K562 (cell line): ENCODE data around the gene HEPHL1. TPM values are rescaled to one million over a fixed set of nuclear protein-coding genes. Genes with fewer than 3 reads are reported as not detected.

ENCODE experiments used
- ATAC-seq: fragments of 200-7000 bp; cut with Tn5 transposase; 3 replicates; pipeline ENCODE4 v1.9.1; 2020; ENCODE audit warnings: moderate library complexity
- BruUV-seq: library from RNA; stranded (reverse); fragments of 400-500 nt; replicated peaks from 2 replicates; lab custom pipeline; 2021; lab: Mats Ljungman, UMichigan
- CTCF ChIA-PET: fragments of 300-600 bp; formaldehyde crosslinking; extraction: SDS; loops from one replicate; lab custom pipeline; 2021; ENCODE audit warnings: low intra/inter-chr PET ratio; lab: Yijun Ruan, JAX
- POLR2A ChIA-PET: fragments of 300-600, 350-650 bp; sonication (Branson Sonifier 250); formaldehyde crosslinking; extraction: SDS; loops from one replicate; lab custom pipeline; 2021; ENCODE audit warnings: antibody characterized with exemption, inconsistent platforms; lab: Yijun Ruan, JAX
- DNase-seq, 4 experiments: peaks; one replicate each; pipeline versions ENCODE4 v3.0.0 to v3.0.0-alpha.2; 2011 to 2018; ENCODE audit warnings: low spot score in 3 of 4, mixed read lengths in 3 of 4; ENCODE audit errors: extremely low read depth in 1 of 4
- FAIRE-seq: peaks from 2 replicates; lab custom pipeline; 2011; peaks lifted over from hg19 to GRCh38; lab: Jason Lieb, UNC
- H2AFZ ChIP-seq: 2 replicates; pipeline ENCODE4 v1.6.0; 2011; ENCODE audit warnings: low read depth, low read length, control low read depth, inconsistent platforms
- H3K27ac ChIP-seq: fragments of 200-600 bp; 3 replicates; pipeline ENCODE4 v1.8.0; 2011; ENCODE audit warnings: low read depth, mild to moderate bottlenecking, control low read depth, inconsistent platforms, low read length, moderate library complexity, mixed read lengths; ENCODE audit errors: extremely low read depth
- H3K27me3 ChIP-seq, 2 experiments: fragments of 300-600 bp in 1 of 2; 2 replicates in 1 of 2; 3 replicates in 1 of 2; pipeline versions ENCODE4 v1.6.0 to v1.8.0; 2011; ENCODE audit warnings: inconsistent platforms in 2 of 2, low read length in 2 of 2, mild to moderate bottlenecking in 1 of 2, mixed read lengths in 1 of 2, moderate library complexity in 1 of 2; ENCODE audit not compliant: control insufficient read depth in 2 of 2, insufficient read depth in 2 of 2
- H3K36me3 ChIP-seq: fragments of 300-600 bp; 3 replicates; pipeline ENCODE4 v1.8.0; 2011; ENCODE audit warnings: mild to moderate bottlenecking, low read length, inconsistent platforms; ENCODE audit not compliant: control insufficient read depth, insufficient read depth
- H3K4me1 ChIP-seq, 2 experiments: fragments of 200-600 bp in 1 of 2; replicated peaks in 1 of 2; 2 replicates in 1 of 2; 3 replicates in 1 of 2; pipeline versions ENCODE4 v1.5.1 to v1.8.0; 2011; ENCODE audit warnings: inconsistent platforms in 2 of 2, low read length in 2 of 2, mild to moderate bottlenecking in 1 of 2, mixed read lengths in 1 of 2, moderate library complexity in 1 of 2; ENCODE audit not compliant: control insufficient read depth in 2 of 2, insufficient read depth in 2 of 2
- H3K4me2 ChIP-seq: 2 replicates; pipeline ENCODE4 v1.6.1; 2011; ENCODE audit warnings: low read length, control low read depth, inconsistent platforms, mixed read lengths; ENCODE audit not compliant: insufficient read depth
- H3K4me3 ChIP-seq: fragments of 200-600 bp; sonication (generic), shearing (Covaris generic); 2 replicates; pipeline ENCODE4 v1.5.1; 2016; ENCODE audit warnings: control low read depth, inconsistent platforms
- H3K79me2 ChIP-seq: fragments of 200-600 bp; 3 replicates; pipeline ENCODE4 v1.8.0; 2011; ENCODE audit warnings: low read length, inconsistent platforms; ENCODE audit not compliant: control insufficient read depth, insufficient read depth
- H3K9ac ChIP-seq, 2 experiments: 2 replicates each; pipeline versions ENCODE4 v1.6.0 to v1.6.1; 2011; ENCODE audit warnings: low read depth in 2 of 2, low read length in 2 of 2, control low read depth in 1 of 2, inconsistent platforms in 1 of 2, mild to moderate bottlenecking in 1 of 2, mixed read lengths in 1 of 2; ENCODE audit not compliant: insufficient read depth in 1 of 2
- H3K9me1 ChIP-seq: one replicate; pipeline ENCODE4 v1.6.0; 2011; ENCODE audit warnings: inconsistent platforms, mild to moderate bottlenecking, low read length, moderate library complexity; ENCODE audit not compliant: control insufficient read depth, insufficient read depth
- H3K9me3 ChIP-seq: replicated peaks from 2 replicates; pipeline ENCODE4 v1.5.1; 2011; ENCODE audit warnings: low read depth, low read length, inconsistent platforms; ENCODE audit not compliant: control insufficient read depth, insufficient read depth
- H4K20me1 ChIP-seq: replicated peaks from 2 replicates; pipeline ENCODE4 v1.6.1; 2011; ENCODE audit warnings: low read length, inconsistent platforms, mixed read lengths; ENCODE audit not compliant: control insufficient read depth, insufficient read depth
- BCLAF1 ChIP-seq, 2 experiments: fragments of 450-650 bp in 1 of 2; IDR thresholded peaks; 2 replicates each; pipeline ENCODE4 v1.6.1; 2011 to 2017; ENCODE audit warnings: low read depth in 2 of 2, antibody characterized with exemption in 1 of 2, borderline replicate concordance in 1 of 2, low read length in 1 of 2, mild to moderate bottlenecking in 1 of 2, mixed read lengths in 1 of 2; ENCODE audit not compliant: control insufficient read depth in 1 of 2
- MCM5 ChIP-seq: fragments of 450-650 bp; IDR thresholded peaks from 2 replicates; pipeline ENCODE4 v1.6.1; 2016; ENCODE audit warnings: low read depth
- NFXL1 ChIP-seq: fragments of 450-650 bp; formaldehyde crosslinking; IDR thresholded peaks from 2 replicates; pipeline ENCODE4 v1.4.0; 2021; ENCODE audit warnings: mild to moderate bottlenecking
- NR0B1 ChIP-seq: fragments of 450-650 bp; IDR thresholded peaks from one replicate; pipeline ENCODE4 v1.6.1; 2018; ENCODE audit warnings: mild to moderate bottlenecking, moderate library complexity; ENCODE audit not compliant: partially characterized antibody
- NRF1 ChIP-seq, 2 experiments: fragments of 450-650 bp; IDR thresholded peaks in 1 of 2; conservative IDR thresholded peaks in 1 of 2; 2 replicates each; pipeline ENCODE4 v1.6.1; 2014; ENCODE audit warnings: mild to moderate bottlenecking in 2 of 2
- RFX7 ChIP-seq: fragments of 250-450 bp; sonication (Bioruptor Pico); IDR thresholded peaks from 2 replicates; pipeline ENCODE4 v1.5.1; 2021; ENCODE audit warnings: mild to moderate bottlenecking
- WHSC1 ChIP-seq: IDR thresholded peaks from one replicate; pipeline ENCODE4 v1.6.1; 2012; ENCODE audit warnings: low read length, control low read depth, inconsistent platforms
- ZNF318 ChIP-seq, 2 experiments: fragments of 450-650 bp; IDR thresholded peaks; 2 replicates each; pipeline ENCODE4 v1.6.1; 2016; ENCODE audit warnings: mild to moderate bottlenecking in 2 of 2, borderline replicate concordance in 1 of 2, low read depth in 1 of 2, moderate library complexity in 1 of 2
- ZNF695 ChIP-seq: fragments of 450-650 bp; formaldehyde crosslinking; IDR thresholded peaks from 2 replicates; pipeline ENCODE4 v1.4.0; 2020; ENCODE audit warnings: mild to moderate bottlenecking, moderate library complexity
- WGBS: fragments of 100-300 bp; shearing (Covaris generic); methylation state at CpG from one replicate; pipeline ENCODE4 v1.1.6; 2016; ENCODE audit warnings: low coverage, mixed read lengths; ENCODE audit not compliant: insufficient coverage; ENCODE audit errors: missing lambda C conversion rate; 5-methylcytosine and 5-hydroxymethylcytosine counted together
- in situ Hi-C: fragments of 300-500 bp; cut with MboI; formaldehyde crosslinking; loops from 4 replicates; pipeline ENCODE4 v1.15.0; 2018; ENCODE audit warnings: inconsistent platforms, mixed read lengths
- intact Hi-C: fragments of 100-400 bp; cut with micrococcal nuclease; formaldehyde crosslinking; loops from 2 replicates; pipeline ENCODE4 v1.14.2; 2022
- polyA plus RNA-seq, 8 experiments: library from polyadenylated mRNA; depleted of rRNA in 4 of 8; stranded (reverse) in 5 of 8; unstranded in 3 of 8; fragments of >200 nt; fragmentation: Nextera tagmentation in 2 of 8; fragmentation: Illumina TruSeq in 1 of 8; extraction: Ambion mirVana in 2 of 8; extraction: Trizol in 1 of 8; gene quantifications; 2 replicates each; pipeline versions ENCODE4 v1.2.1 to v1.2.3, GENCODE V29; 2011 to 2014; ENCODE audit warnings: inconsistent platforms in 1 of 8, missing spikeins in 1 of 8
- total RNA-seq, 7 experiments: library from RNA; depleted of rRNA in 6 of 7; stranded (reverse); fragments of >200 nt in 6 of 7; fragmentation: Illumina TruSeq in 2 of 7; extraction: Trizol in 2 of 7; gene quantifications; 2 replicates each; pipeline versions ENCODE4 v1.2.1 to v1.2.3, GENCODE V29; 2011 to 2021; ENCODE audit warnings: low replicate concordance in 1 of 7

Gene HEPHL1
- total and polyA plus RNA-seq, 9 of the 15 experiments (the other 6 are each of a cell fraction or from before 2014, with no cell fraction given): 0.01 TPM; not detected in 8

DNA sequence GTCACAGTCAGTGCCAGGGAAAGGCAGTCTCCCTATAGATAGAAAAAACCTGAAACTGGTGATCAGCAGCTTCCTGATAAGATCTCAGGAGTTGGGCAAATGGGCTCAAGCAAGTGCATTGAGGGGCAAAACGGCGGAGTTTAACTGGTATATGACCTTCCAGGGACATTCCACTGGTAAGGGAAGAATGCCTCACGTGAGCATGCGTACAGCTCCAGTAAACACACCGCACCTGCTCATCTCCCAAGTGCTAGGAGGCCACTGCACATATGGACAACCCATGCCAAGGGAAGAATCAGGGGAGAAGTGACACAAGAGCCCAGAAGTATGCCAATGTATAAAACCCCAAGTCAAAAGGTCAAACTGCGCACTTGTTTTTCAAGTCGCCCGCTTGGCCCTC is 11.6 kb downstream of the HEPHL1 start:
- H3K4me3 ChIP-seq: no peak overlapping the region
- H3K27me3 ChIP-seq: no peaks in the 10 kb centered on the region
- H4K20me1 ChIP-seq: no peaks in the 10 kb centered on the region
- H3K9me3 ChIP-seq: peaks cover 3% of the 10 kb centered on the region; the same call in 1 of the 2 replicates
- DNase-seq: no peak
- ChIA-PET CTCF (no interaction called here), POLR2A (no interaction called here)
- ATAC-seq: no peak
- H3K36me3 ChIP-seq: no peaks in the 10 kb centered on the region
- H3K9ac ChIP-seq: no peak overlapping the region
- WGBS: 57% methylated on average over 8 of the region's 8 CpGs
- in situ Hi-C loops: no loop called here
- H3K27ac ChIP-seq: no peak overlapping the region
- H3K4me2 ChIP-seq: no peak overlapping the region
- no peak for FAIRE-seq
- no peaks in the 10 kb centered on the region for H3K79me2 ChIP-seq
- no peak overlapping the region for H2AFZ ChIP-seq
- BruUV-seq: no TSS peak
- H3K4me1 ChIP-seq: no peaks in the 10 kb centered on the region; a peak in 1 of 5 replicates
- intact Hi-C loops: no loop called here
- H3K9me1 ChIP-seq: no peaks in the 10 kb centered on the region
- TF ChIP-seq NRF1 (conservative IDR thresholded peaks at IDR 0.05 in 1 of 2, IDR thresholded peaks at IDR 0.05 in 1 of 2): no peak
- TF ChIP-seq NFXL1 (CRISPR knock-in tag): no peak
- TF ChIP-seq NR0B1: no peak
- no peak for TF ChIP-seq MCM5
- no peak for TF ChIP-seq BCLAF1 (IDR thresholded peaks at IDR 0.05; ENCODE audit: borderline replicate concordance in 1 of 2, control insufficient read depth in 1 of 2, low read depth in 2 of 2, low read length in 1 of 2)
- no peak for TF ChIP-seq ZNF318 (IDR thresholded peaks at IDR 0.05; ENCODE audit: borderline replicate concordance in 1 of 2, low read depth in 1 of 2)
- TF ChIP-seq WHSC1: no peak
- no peak for TF ChIP-seq ZNF695 (CRISPR knock-in tag)
- no peak for TF ChIP-seq RFX7 (CRISPR knock-in tag)
